D721Med (cell line): Measurements from ENCODE around the gene TTC19.

Experiments
- DNase-seq: peaks from one replicate; pipeline ENCODE4 v3.0.0; 2011; ENCODE audit warnings: low spot score; ENCODE audit not compliant: insufficient read length
- FAIRE-seq: peaks from 2 replicates; lab custom pipeline; 2011; peaks lifted over from hg19 to GRCh38; lab: Jason Lieb, UNC
- TF ChIP-seq, protein P1 (sequence below): IDR thresholded peaks from 2 replicates; pipeline ENCODE4 v1.5.1; 2012; ENCODE audit warnings: mild to moderate bottlenecking, control low read depth; ENCODE audit not compliant: insufficient read depth; ENCODE audit errors: missing control alignments

Gene TTC19

GRCh38 chr17:15966183-15966878 is 33.3 kb upstream of the TTC19 start:
- TF ChIP-seq, protein P1, sequence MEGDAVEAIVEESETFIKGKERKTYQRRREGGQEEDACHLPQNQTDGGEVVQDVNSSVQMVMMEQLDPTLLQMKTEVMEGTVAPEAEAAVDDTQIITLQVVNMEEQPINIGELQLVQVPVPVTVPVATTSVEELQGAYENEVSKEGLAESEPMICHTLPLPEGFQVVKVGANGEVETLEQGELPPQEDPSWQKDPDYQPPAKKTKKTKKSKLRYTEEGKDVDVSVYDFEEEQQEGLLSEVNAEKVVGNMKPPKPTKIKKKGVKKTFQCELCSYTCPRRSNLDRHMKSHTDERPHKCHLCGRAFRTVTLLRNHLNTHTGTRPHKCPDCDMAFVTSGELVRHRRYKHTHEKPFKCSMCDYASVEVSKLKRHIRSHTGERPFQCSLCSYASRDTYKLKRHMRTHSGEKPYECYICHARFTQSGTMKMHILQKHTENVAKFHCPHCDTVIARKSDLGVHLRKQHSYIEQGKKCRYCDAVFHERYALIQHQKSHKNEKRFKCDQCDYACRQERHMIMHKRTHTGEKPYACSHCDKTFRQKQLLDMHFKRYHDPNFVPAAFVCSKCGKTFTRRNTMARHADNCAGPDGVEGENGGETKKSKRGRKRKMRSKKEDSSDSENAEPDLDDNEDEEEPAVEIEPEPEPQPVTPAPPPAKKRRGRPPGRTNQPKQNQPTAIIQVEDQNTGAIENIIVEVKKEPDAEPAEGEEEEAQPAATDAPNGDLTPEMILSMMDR = no peak
- DNase-seq (no peak), FAIRE-seq (no peak)

DNA sequence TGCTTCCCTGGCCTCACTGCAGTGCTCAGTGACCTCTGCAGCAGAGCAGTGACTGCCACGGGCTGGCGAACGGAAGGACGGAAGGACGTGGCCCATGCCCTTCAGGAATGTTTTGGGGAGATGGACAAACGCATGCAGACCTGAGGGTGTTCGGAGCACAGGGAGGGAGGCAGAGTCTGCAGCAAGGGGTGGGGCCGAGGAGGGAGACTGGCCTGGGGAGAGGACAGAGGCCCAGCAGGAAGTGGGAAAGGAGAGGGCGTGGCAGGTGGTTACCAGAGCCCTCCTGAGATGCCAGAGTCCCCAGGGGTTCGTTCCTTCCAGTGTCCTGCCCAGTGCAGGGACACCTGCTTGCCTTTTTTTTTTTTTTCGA is 32.8 kb upstream of the TTC19 start:
- DNase-seq = no peak
- no peak for FAIRE-seq
- TF ChIP-seq, protein P1 = no peak

GRCh38 chr17:15967706-15968399 is 31.8 kb upstream of the TTC19 start:
- DNase-seq = no peak
- FAIRE-seq = no peak
- TF ChIP-seq, protein P1 = no peak

DNA sequence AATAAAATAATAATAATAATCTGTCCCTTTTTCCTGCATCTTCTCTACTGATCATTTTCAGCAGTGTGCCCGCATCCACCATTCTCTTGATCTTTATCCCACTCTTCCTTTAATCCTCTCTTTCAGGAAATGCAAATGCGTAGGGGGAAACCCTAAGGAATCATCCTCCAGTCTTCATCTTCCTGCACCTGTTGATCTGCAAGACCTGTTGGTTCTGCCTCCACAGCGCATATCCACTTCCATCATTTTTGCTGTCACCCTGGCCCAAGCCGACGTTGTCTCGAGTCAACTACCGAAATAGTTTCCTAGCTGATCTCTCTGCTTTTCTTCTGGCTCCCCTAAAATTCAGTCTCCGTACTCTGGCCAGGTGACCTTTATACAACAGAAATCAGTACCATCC is 30.2 kb upstream of the TTC19 start:
- TF ChIP-seq, protein P1 = no peak
- DNase-seq (no peak), FAIRE-seq (no peak)

GRCh38 chr17:15970500-15970899 is 29.1 kb upstream of the TTC19 start:
- no peak for FAIRE-seq

DNA sequence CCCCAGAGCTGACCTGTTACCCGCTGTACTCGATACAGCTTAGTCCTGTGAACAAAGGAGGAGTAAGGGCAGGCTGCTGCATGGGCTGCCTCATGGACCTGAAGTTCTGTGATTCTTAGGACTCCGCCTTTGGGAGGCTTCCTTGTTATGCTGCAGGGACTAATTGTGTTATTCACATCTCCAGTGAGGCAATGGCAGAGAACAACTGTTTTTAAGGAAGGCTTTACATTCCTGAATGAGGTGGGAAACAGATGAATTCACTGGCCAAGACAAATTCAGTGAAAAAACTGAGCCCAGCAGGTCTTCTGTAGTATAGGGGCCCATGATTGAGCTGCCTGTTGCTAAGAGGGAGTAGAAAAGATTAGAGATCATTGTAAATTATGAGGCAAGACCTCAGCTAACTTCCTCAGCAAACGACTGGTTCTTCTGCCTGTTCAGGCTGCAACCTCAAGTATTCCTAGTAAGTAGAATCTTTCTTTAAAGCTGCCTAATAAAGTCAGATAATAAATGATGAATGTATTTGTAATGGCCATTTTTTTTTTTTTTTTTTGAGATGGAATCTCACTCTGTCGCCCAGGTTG is 28.4 kb upstream of the TTC19 start:
- TF ChIP-seq, protein P1 = no peak
- DNase-seq (no peak), FAIRE-seq (no peak)

More at GRCh38 chr17:15970500-15970899, 29.1 kb upstream of the TTC19 start:
- DNase-seq = no peak
- TF ChIP-seq, protein P1 = no peak
